HepG2 (cell line): ENCODE data around the gene PSMD3. TPM values are rescaled to one million over a fixed set of nuclear protein-coding genes. Genes with fewer than 3 reads are reported as not detected.
A peak's percentile ranks its signal among the peaks of the same experiment; 100 is the strongest.

Source experiments
- FOXK2 ChIP-seq: fragments of 450-650 bp; IDR thresholded peaks from 2 replicates; pipeline ENCODE4 v1.6.1; 2016
- KIAA2018 ChIP-seq: sonication (generic); formaldehyde crosslinking; IDR thresholded peaks from 2 replicates; pipeline ENCODE4 v1.5.0; 2020; ENCODE audit warnings: mild to moderate bottlenecking, missing genetic modification reagents, borderline replicate concordance
- LCORL ChIP-seq, 2 experiments: fragments of 450-650 bp in 1 of 2; sonication (generic) in 1 of 2; formaldehyde crosslinking in 1 of 2; IDR thresholded peaks; 2 replicates each; pipeline versions ENCODE4 v1.5.0 to v1.6.1; 2017 to 2020; ENCODE audit warnings: antibody characterized with exemption in 1 of 2, missing genetic modification reagents in 1 of 2
- PITX1 ChIP-seq: sonication (generic); formaldehyde crosslinking; IDR thresholded peaks from 2 replicates; pipeline ENCODE4 v1.5.1; 2020; ENCODE audit warnings: mild to moderate bottlenecking, missing genetic modification reagents
- SATB2 ChIP-seq: sonication (generic); formaldehyde crosslinking; IDR thresholded peaks from 2 replicates; pipeline ENCODE4 v1.5.0; 2020; ENCODE audit warnings: missing genetic modification reagents
- SMARCC2 ChIP-seq: fragments of 450-650 bp; IDR thresholded peaks from 2 replicates; pipeline ENCODE4 v1.6.1; 2017; ENCODE audit warnings: antibody characterized with exemption, mild to moderate bottlenecking
- ZNF407 ChIP-seq: sonication (generic); formaldehyde crosslinking; IDR thresholded peaks from one replicate; pipeline ENCODE4 v1.5.1; 2020; ENCODE audit warnings: mild to moderate bottlenecking, missing genetic modification reagents; ENCODE audit errors: not compliant biosample characterization
- ZNF639 ChIP-seq: conservative IDR thresholded peaks from 2 replicates; pipeline ENCODE4 v1.6.1; 2018; ENCODE audit warnings: missing genetic modification reagents
- ZNF710 ChIP-seq: sonication (generic); formaldehyde crosslinking; IDR thresholded peaks from 2 replicates; pipeline ENCODE4 v1.5.0; 2020; ENCODE audit warnings: mild to moderate bottlenecking, missing genetic modification reagents, borderline replicate concordance
- polyA plus RNA-seq, 8 experiments: library from polyadenylated mRNA; depleted of rRNA in 3 of 8; stranded (reverse) in 7 of 8; unstranded in 1 of 8; fragments of >200 nt; fragmentation: Illumina TruSeq in 4 of 8; extraction: Trizol in 4 of 8; gene quantifications; 2 replicates each; pipeline versions ENCODE4 v1.2.1 to v1.2.3, GENCODE V29; 2011 to 2016; ENCODE audit warnings: low read depth in 4 of 8, missing spikeins in 1 of 8, mixed read lengths in 1 of 8; ENCODE audit not compliant: insufficient read depth in 1 of 8
- total RNA-seq, 5 experiments: library from RNA; depleted of rRNA; stranded (reverse); fragments of >200 nt; fragmentation: Illumina TruSeq; extraction: Trizol; gene quantifications; 2 replicates each; pipeline ENCODE4 v1.2.3, GENCODE V29; 2016; ENCODE audit warnings: low read depth in 1 of 5

The PSMD3 gene
- total and polyA plus RNA-seq, 2 of the 13 experiments (the other 11 are each of a cell fraction or from before 2014, with no cell fraction given), result 97.4 to 146 TPM

GRCh38 chr17:39979893-39980350, 685 bp upstream of the PSMD3 start (continued):
- no peak for TF ChIP-seq ZNF407 (CRISPR knock-in tag)
- TF ChIP-seq ZNF710, result no peak
- TF ChIP-seq PITX1 (CRISPR knock-in tag), result no peak
- TF ChIP-seq SMARCC2, result no peak
- TF ChIP-seq SATB2 (CRISPR knock-in tag), result 0 out of 2 replicates have a peak, but pooled peaks have one; percentile 1
- TF ChIP-seq KIAA2018 (CRISPR knock-in tag), result peak; percentile 14; the same call in 1 of the 2 replicates
- TF ChIP-seq FOXK2, result no peak
- no peak for TF ChIP-seq ZNF639 (CRISPR knock-in tag)
- no peak for TF ChIP-seq LCORL (IDR thresholded peaks at IDR 0.05)
- TF ChIP-seq LCORL (CRISPR knock-in tag; IDR thresholded peaks at IDR 0.05), result no peak
